IMR-90 (cell line): ENCODE data around the gene NAGS. TPM values are rescaled to one million over a fixed set of nuclear protein-coding genes. Genes with fewer than 3 reads are reported as not detected.

ENCODE experiments used
- ATAC-seq: fragments of 200-7000 bp; cut with Tn5 transposase; 2 replicates; pipeline ENCODE4 v1.9.1; 2020; ENCODE audit warnings: low read depth, mild to moderate bottlenecking, moderate library complexity
- BruUV-seq: library from RNA; stranded (reverse); fragments of 400-500 nt; replicated peaks from 2 replicates; lab custom pipeline; 2021; lab: Mats Ljungman, UMichigan
- CTCF ChIA-PET: fragments of 300-600 bp; formaldehyde crosslinking; extraction: SDS; loops from one replicate; lab custom pipeline; 2021; ENCODE audit warnings: antibody characterized with exemption; lab: Yijun Ruan, JAX
- POLR2A ChIA-PET: fragments of 300-600 bp; sonication (Branson Sonifier 250); formaldehyde crosslinking; loops from one replicate; lab custom pipeline; 2022; ENCODE audit warnings: antibody characterized with exemption; ENCODE audit not compliant: unreplicated experiment; lab: Charles Lee
- DNase-seq: peaks from one replicate; pipeline ENCODE4 v3.0.0; 2013
- H2AFZ ChIP-seq: replicated peaks from 2 replicates; pipeline ENCODE3; 2013; ENCODE audit warnings: low read length, mild to moderate bottlenecking; ENCODE audit not compliant: poor library complexity
- H2AK5ac ChIP-seq: 2 replicates; pipeline ENCODE4 v1.6.1; 2013; ENCODE audit warnings: low read depth, low read length, inconsistent platforms
- H2AK9ac ChIP-seq: replicated peaks from 2 replicates; pipeline ENCODE3; 2013; ENCODE audit warnings: mild to moderate bottlenecking, low read depth, low read length, moderate library complexity; ENCODE audit not compliant: poor library complexity
- H2BK120ac ChIP-seq: 2 replicates; pipeline ENCODE4 v1.6.1; 2013; ENCODE audit warnings: low read depth, low read length, inconsistent platforms
- H2BK15ac ChIP-seq: 3 replicates; pipeline ENCODE4 v1.6.1; 2013; ENCODE audit warnings: low read depth, low read length, inconsistent platforms
- H2BK20ac ChIP-seq: 2 replicates; pipeline ENCODE4 v1.6.1; 2013; ENCODE audit warnings: low read depth, mild to moderate bottlenecking, inconsistent platforms, low read length, moderate library complexity
- H2BK5ac ChIP-seq: 2 replicates; pipeline ENCODE4 v1.6.1; 2013; ENCODE audit warnings: mild to moderate bottlenecking, low read depth, low read length, inconsistent platforms; ENCODE audit not compliant: poor library complexity, severe bottlenecking
- H3K14ac ChIP-seq: replicated peaks from 2 replicates; pipeline ENCODE4 v1.6.1; 2013; ENCODE audit warnings: low read depth, low read length, inconsistent platforms
- H3K18ac ChIP-seq: 2 replicates; pipeline ENCODE4 v1.6.1; 2013; ENCODE audit warnings: low read depth, low read length, control low read depth
- H3K23ac ChIP-seq: 2 replicates; pipeline ENCODE4 v1.6.1; 2013; ENCODE audit warnings: low read depth, low read length, inconsistent platforms
- H3K27ac ChIP-seq: 2 replicates; pipeline ENCODE4 v1.5.1; 2013; ENCODE audit warnings: mild to moderate bottlenecking, control low read depth, low read length; ENCODE audit not compliant: insufficient read depth
- H3K27me3 ChIP-seq: 2 replicates; pipeline ENCODE4 v1.6.1; 2013; ENCODE audit warnings: low read length; ENCODE audit not compliant: control insufficient read depth, insufficient read depth
- H3K36me3 ChIP-seq: 2 replicates; pipeline ENCODE4 v1.6.1; 2013; ENCODE audit warnings: low read length, mixed read lengths; ENCODE audit not compliant: control insufficient read depth, insufficient read depth
- H3K4ac ChIP-seq: 2 replicates; pipeline ENCODE4 v1.6.1; 2013; ENCODE audit warnings: low read depth, low read length, inconsistent platforms
- H3K4me1 ChIP-seq: 2 replicates; pipeline ENCODE4 v1.6.1; 2013; ENCODE audit warnings: low read length, mixed read lengths; ENCODE audit not compliant: control insufficient read depth, insufficient read depth
- H3K4me2 ChIP-seq: 2 replicates; pipeline ENCODE4 v1.6.1; 2013; ENCODE audit warnings: low read depth, mild to moderate bottlenecking, control low read depth, low read length, moderate library complexity
- H3K4me3 ChIP-seq: 2 replicates; pipeline ENCODE4 v1.5.1; 2013; ENCODE audit warnings: low read depth, mild to moderate bottlenecking, control low read depth, low read length, moderate library complexity; ENCODE audit not compliant: insufficient read depth
- H3K56ac ChIP-seq: 2 replicates; pipeline ENCODE4 v1.6.1; 2013; ENCODE audit warnings: low read length, inconsistent platforms; ENCODE audit not compliant: insufficient read depth; ENCODE audit errors: extremely low read depth
- H3K79me1 ChIP-seq, 2 experiments: 2 replicates each; pipeline ENCODE4 v1.6.1; 2013; ENCODE audit warnings: low read length in 2 of 2, inconsistent platforms in 1 of 2, low read depth in 1 of 2
- H3K9ac ChIP-seq: 2 replicates; pipeline ENCODE4 v1.6.1; 2013; ENCODE audit warnings: low read depth, low read length, control low read depth
- H3K9me1 ChIP-seq: 2 replicates; pipeline ENCODE4 v1.6.1; 2013; ENCODE audit warnings: low read length, inconsistent platforms; ENCODE audit not compliant: insufficient read depth
- H3K9me3 ChIP-seq: 2 replicates; pipeline ENCODE4 v1.6.1; 2013; ENCODE audit warnings: low read length; ENCODE audit not compliant: control insufficient read depth, insufficient read depth
- H4K20me1 ChIP-seq: 2 replicates; pipeline ENCODE4 v1.6.1; 2013; ENCODE audit warnings: low read length, inconsistent platforms; ENCODE audit not compliant: insufficient read depth
- H4K5ac ChIP-seq: 2 replicates; pipeline ENCODE4 v1.6.1; 2013; ENCODE audit warnings: mild to moderate bottlenecking, low read depth, low read length, control low read depth
- H4K8ac ChIP-seq, 2 experiments: 2 replicates each; pipeline ENCODE4 v1.6.1; 2013; ENCODE audit warnings: low read depth in 2 of 2, low read length in 2 of 2, control low read depth in 1 of 2, inconsistent platforms in 1 of 2
- H4K91ac ChIP-seq: 2 replicates; pipeline ENCODE4 v1.6.1; 2013; ENCODE audit warnings: low read depth, low read length, inconsistent platforms; ENCODE audit not compliant: insufficient read depth
- BHLHE40 ChIP-seq: fragments of 150-350 bp; IDR thresholded peaks from 2 replicates; pipeline ENCODE4 v1.6.1; 2016; ENCODE audit warnings: mild to moderate bottlenecking, low read depth, low read length
- CEBPB ChIP-seq: IDR thresholded peaks from 2 replicates; pipeline ENCODE4 v1.6.1; 2012; ENCODE audit warnings: low read depth, low read length, improper control_type of control experiment
- CHD1 ChIP-seq: IDR thresholded peaks from 2 replicates; pipeline ENCODE4 v1.6.1; 2012; ENCODE audit warnings: low read depth, low read length, improper control_type of control experiment
- ELK1 ChIP-seq: fragments of 150-350 bp; IDR thresholded peaks from 2 replicates; pipeline ENCODE4 v1.6.1; 2016; ENCODE audit warnings: low read depth, mild to moderate bottlenecking, low read length, moderate library complexity, borderline replicate concordance
- FOS ChIP-seq: fragments of 150-350 bp; IDR thresholded peaks from 2 replicates; pipeline ENCODE4 v1.6.1; 2016; ENCODE audit warnings: low read depth, low read length
- MAFK ChIP-seq: IDR thresholded peaks from 2 replicates; pipeline ENCODE4 v1.6.1; 2012; ENCODE audit warnings: low read depth, low read length, improper control_type of control experiment
- MAZ ChIP-seq: IDR thresholded peaks from 2 replicates; pipeline ENCODE4 v1.6.1; 2012; ENCODE audit warnings: low read depth, mild to moderate bottlenecking, low read length, improper control_type of control experiment, moderate library complexity, borderline replicate concordance
- MXI1 ChIP-seq: IDR thresholded peaks from 2 replicates; pipeline ENCODE4 v1.6.1; 2012; ENCODE audit warnings: low read depth, mild to moderate bottlenecking, low read length, moderate library complexity, borderline replicate concordance
- NFE2L2 ChIP-seq: fragments of 150-350 bp; IDR thresholded peaks from 2 replicates; pipeline ENCODE4 v1.6.1; 2016; ENCODE audit warnings: low read depth, mild to moderate bottlenecking, low read length
- POLR2A ChIP-seq: IDR thresholded peaks from 2 replicates; pipeline ENCODE4 v1.6.1; 2012; ENCODE audit warnings: mild to moderate bottlenecking, low read depth, low read length
- RAD21 ChIP-seq: IDR thresholded peaks from 2 replicates; pipeline ENCODE4 v1.6.1; 2012; ENCODE audit warnings: low read length, improper control_type of control experiment
- RCOR1 ChIP-seq: IDR thresholded peaks from 2 replicates; pipeline ENCODE4 v1.6.1; 2012; ENCODE audit warnings: mild to moderate bottlenecking, low read length, improper control_type of control experiment; ENCODE audit not compliant: insufficient replicate concordance
- RFX5 ChIP-seq: IDR thresholded peaks from 2 replicates; pipeline ENCODE4 v1.8.0; 2012; ENCODE audit warnings: low read depth, mild to moderate bottlenecking, low read length, moderate library complexity
- SMC3 ChIP-seq: fragments of 150-350 bp; IDR thresholded peaks from 2 replicates; pipeline ENCODE4 v1.6.1; 2016; ENCODE audit warnings: low read depth, mild to moderate bottlenecking, antibody characterized with exemption, low read length, moderate library complexity
- USF2 ChIP-seq: fragments of 150-350 bp; IDR thresholded peaks from 2 replicates; pipeline ENCODE4 v1.6.1; 2017; ENCODE audit warnings: mild to moderate bottlenecking, antibody characterized with exemption, low read length, low read depth
- WGBS, 2 experiments: methylation state at CpG; one replicate each; pipeline versions ENCODE4 v1.1.5 to v1.1.7; 2013; ENCODE audit warnings: missing lambda C conversion rate in 2 of 2; ENCODE audit not compliant: insufficient read length in 1 of 2; ENCODE audit errors: extremely low coverage in 2 of 2; 5-methylcytosine and 5-hydroxymethylcytosine counted together
- dilution Hi-C: fragments of 300-500 bp; cut with HindIII; formaldehyde crosslinking; loops from one replicate; pipeline ENCODE4 v1.14.3; 2018; ENCODE audit warnings: low sequenced_read_pairs; ENCODE audit not compliant: unreplicated experiment
- in situ Hi-C: fragments of 300-500 bp; cut with MboI; formaldehyde crosslinking; loops from 3 replicates; pipeline ENCODE4 v1.14.3; 2019; ENCODE audit warnings: low sequenced_read_pairs, inconsistent platforms, mixed read lengths
- intact Hi-C: fragments of 100-400 bp; cut with micrococcal nuclease; formaldehyde crosslinking; loops from 2 replicates; pipeline ENCODE4 v1.10.0; 2022
- polyA plus RNA-seq, 3 experiments: library from polyadenylated mRNA; depleted of rRNA; stranded (reverse); fragments of >200 nt; gene quantifications; 2 replicates each; pipeline ENCODE4 v1.2.3, GENCODE V29; 2012; ENCODE audit warnings: low replicate concordance in 1 of 3
- total RNA-seq: library from RNA; depleted of rRNA; stranded (reverse); fragments of >200 nt; gene quantifications from 2 replicates; pipeline ENCODE4 v1.2.3, GENCODE V29; 2012

Gene NAGS
- total and polyA plus RNA-seq, 2 of the 4 experiments (the other 2 are of a cell fraction): 0.54 to 0.99 TPM

GRCh38 chr17:44010966-44011647 lies 6.7 kb downstream of the NAGS start:
- no peak overlapping the region; the same call in 1 of the 2 replicates for H3K18ac ChIP-seq
- peak overlapping the region; percentile 68; the same call in 1 of the 2 replicates for H2AK5ac ChIP-seq
- no peak overlapping the region for H3K4me3 ChIP-seq
- H2BK5ac ChIP-seq: peak overlapping the region; percentile 47
- no peaks in the 10 kb centered on the region; the same call in 1 of the 2 replicates for H3K36me3 ChIP-seq
- H3K9me1 ChIP-seq: peaks cover 19% of the 10 kb centered on the region
- peak overlapping the region; percentile 33; the same call in 1 of the 2 replicates for H3K9ac ChIP-seq
- H4K8ac ChIP-seq: peak overlapping the region in 1 of 2 experiments; percentile 53; a peak in 1 of 4 replicates
- in situ Hi-C loops: no loop called here
- peak overlapping the region; percentile 49 for H2AK9ac ChIP-seq
- BruUV-seq: no TSS peak
- H3K4me2 ChIP-seq: peak overlapping the region; percentile 38; the same call in 1 of the 2 replicates
- H4K5ac ChIP-seq: peak overlapping the region; percentile 17; the same call in 1 of the 2 replicates
- ATAC-seq (peak; percentile 13), DNase-seq (peak; percentile 79)
- peak overlapping the region; percentile 31; the same call in 1 of the 2 replicates for H4K91ac ChIP-seq
- dilution Hi-C loops: no loop called here
- peak overlapping the region; percentile 75 for H2AFZ ChIP-seq
- POLR2A ChIA-PET: no interaction called here
- H3K23ac ChIP-seq: peak overlapping the region; percentile 41
- H2BK20ac ChIP-seq: peak overlapping the region; percentile 3
- 0% methylated on average over 1 of the region's 4 CpGs; no CpG with 5 or more reads in 1 of the 2 experiments for WGBS, 2 experiments
- peaks cover 24% of the 10 kb centered on the region; the same call in 1 of the 2 replicates for H3K4me1 ChIP-seq
- H3K27ac ChIP-seq: peak overlapping the region; percentile 87; the same call in 1 of the 2 replicates
- no peaks in the 10 kb centered on the region for H4K20me1 ChIP-seq
- CTCF ChIA-PET: no interaction called here
- H3K56ac ChIP-seq: peak overlapping the region; percentile 1; the same call in 1 of the 2 replicates
- H3K27me3 ChIP-seq: no peaks in the 10 kb centered on the region; the same call in 1 of the 2 replicates
- peak overlapping the region; percentile 85 for H3K4ac ChIP-seq
- H2BK120ac ChIP-seq: peak overlapping the region; percentile 20
- peaks cover 9 to 68% of the 10 kb centered on the region in 2 experiments for H3K79me1 ChIP-seq
- no peak overlapping the region; the same call in 2 of the 3 replicates for H2BK15ac ChIP-seq
- H3K9me3 ChIP-seq: no peaks in the 10 kb centered on the region
- H3K14ac ChIP-seq: peak overlapping the region; percentile 20; the same call in 1 of the 2 replicates
- intact Hi-C loops: no loop called here
- TF ChIP-seq CHD1: no peak
- no peak for TF ChIP-seq ELK1
- no peak for TF ChIP-seq MAZ
- TF ChIP-seq RFX5: no peak
- no peak for TF ChIP-seq RAD21
- TF ChIP-seq USF2: no peak
- TF ChIP-seq CEBPB: no peak
- TF ChIP-seq POLR2A: no peak
- TF ChIP-seq FOS: no peak
- no peak for TF ChIP-seq NFE2L2
- TF ChIP-seq MXI1: no peak
- TF ChIP-seq MAFK: no peak
- no peak for TF ChIP-seq RCOR1
- no peak for TF ChIP-seq SMC3
- TF ChIP-seq BHLHE40: no peak
